ENCODE measurements around the gene TMEM80. TPM values are rescaled to one million over a fixed set of nuclear protein-coding genes. Genes with fewer than 3 reads are reported as not detected.

TMEM80 gene
- total RNA-seq, 1 experiment from 2014 or later = 10.8 TPM

DNA sequence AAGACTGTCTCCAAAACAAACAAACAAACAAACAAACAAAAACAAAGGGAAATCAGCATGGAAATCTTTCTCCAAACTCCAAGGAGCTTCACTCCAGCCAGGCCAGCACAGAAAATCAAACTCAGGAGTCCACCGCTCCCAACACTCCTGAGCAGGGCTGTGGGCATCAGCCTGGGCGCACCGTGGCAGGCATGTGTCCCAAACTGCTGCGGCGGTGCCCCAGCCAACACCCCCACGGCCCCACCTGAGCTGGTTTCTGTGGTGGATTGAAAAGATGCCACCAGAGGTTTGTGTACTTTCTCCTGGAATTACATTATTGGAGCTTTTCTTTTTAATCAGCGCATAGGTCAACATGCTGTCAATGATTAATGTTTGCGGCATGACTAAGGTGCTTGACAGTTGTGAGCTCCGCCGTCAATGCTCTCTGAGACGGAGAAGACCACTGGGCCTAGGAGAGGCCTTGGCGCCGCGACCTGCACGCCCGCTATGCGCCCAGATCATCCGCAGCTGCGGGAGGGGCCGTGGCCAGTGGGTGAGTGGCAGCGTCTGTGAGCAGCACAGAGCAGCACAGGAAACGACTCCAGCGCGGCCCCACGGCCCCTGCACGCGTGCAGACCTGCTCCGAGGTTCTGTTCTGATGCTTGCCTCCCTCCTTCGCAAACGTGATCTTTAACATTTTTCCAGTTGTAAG, 40.4 kb upstream of the TMEM80 start:
- H3K36me3 ChIP-seq (ENCODE audit: low read depth, low read length) = no peaks in the 10 kb centered on the region
- POLR2A ChIA-PET (ENCODE audit: unreplicated experiment) = no interaction called here
- no peaks in the 10 kb centered on the region for H3K27me3 ChIP-seq (ENCODE audit: low read length)
- H2AFZ ChIP-seq (ENCODE audit: low read length) = no peak overlapping the region
- no TSS peak for BruUV-seq (replicated peaks)
- no peak for TF ChIP-seq EZH2 (IDR thresholded peaks at IDR 0.05; ENCODE audit: low read length, unreplicated experiment)
- TF ChIP-seq EZH2phosphoT487 (IDR thresholded peaks at IDR 0.05; ENCODE audit: borderline replicate concordance, low read length) = no peak
- no peak for TF ChIP-seq CTCF (conservative IDR thresholded peaks at IDR 0.05; ENCODE audit: low read depth, low read length)
- no peak overlapping the region for H3K4me3 ChIP-seq (ENCODE audit: low read length)
- peak; percentile 42 for DNase-seq
- ATAC-seq = peak; percentile 91
- H3K9me2 ChIP-seq (replicated peaks; ENCODE audit: low read length) = no peaks in the 10 kb centered on the region
- no peak overlapping the region for H3K27ac ChIP-seq (ENCODE audit: low read length)
- H4K20me1 ChIP-seq (ENCODE audit: low read length) = no peaks in the 10 kb centered on the region
- CTCF ChIA-PET = no interaction called here
- H3K79me2 ChIP-seq (ENCODE audit: low read length) = no peaks in the 10 kb centered on the region
- H3K9ac ChIP-seq (ENCODE audit: low read length) = no peak overlapping the region
- H3K9me3 ChIP-seq (ENCODE audit: low read length) = no peaks in the 10 kb centered on the region
- no peaks in the 10 kb centered on the region for H3K4me1 ChIP-seq (ENCODE audit: insufficient read depth, low read length)
- intact Hi-C loops (cut with micrococcal nuclease) = no loop called here
- H3K4me2 ChIP-seq (ENCODE audit: low read length) = no peak overlapping the region
- no peaks in the 10 kb centered on the region for H3F3A ChIP-seq (ENCODE audit: low read length, unreplicated experiment)

GRCh38 chr11:656426-656825, 39.2 kb upstream of the TMEM80 start:
- ChIA-PET POLR2A (ENCODE audit: unreplicated experiment) (interaction anchor here (0.6 kb wide), 1 partner anchor 52 kb away, joined by 5 read pairs; no protein-coding TSS in a partner anchor), CTCF (no interaction called here)
- H3K27ac ChIP-seq (ENCODE audit: low read length) = no peak overlapping the region
- no peaks in the 10 kb centered on the region for H3K36me3 ChIP-seq (ENCODE audit: low read depth, low read length)
- H3K9me2 ChIP-seq (replicated peaks; ENCODE audit: low read length) = no peaks in the 10 kb centered on the region
- TF ChIP-seq EZH2phosphoT487 (IDR thresholded peaks at IDR 0.05; ENCODE audit: borderline replicate concordance, low read length) (no peak), EZH2 (IDR thresholded peaks at IDR 0.05; ENCODE audit: low read length, unreplicated experiment) (no peak), CTCF (conservative IDR thresholded peaks at IDR 0.05; ENCODE audit: low read depth, low read length) (no peak)
- no peaks in the 10 kb centered on the region for H3K27me3 ChIP-seq (ENCODE audit: low read length)
- no peaks in the 10 kb centered on the region for H4K20me1 ChIP-seq (ENCODE audit: low read length)
- DNase-seq (no peak), ATAC-seq (no peak)
- no peak overlapping the region for H3K4me2 ChIP-seq (ENCODE audit: low read length)
- no peaks in the 10 kb centered on the region for H3K79me2 ChIP-seq (ENCODE audit: low read length)
- H3K4me1 ChIP-seq (ENCODE audit: insufficient read depth, low read length) = no peaks in the 10 kb centered on the region
- no peak overlapping the region for H3K4me3 ChIP-seq (ENCODE audit: low read length)
- no peak overlapping the region for H3K9ac ChIP-seq (ENCODE audit: low read length)
- no peak overlapping the region for H2AFZ ChIP-seq (ENCODE audit: low read length)
- H3K9me3 ChIP-seq (ENCODE audit: low read length) = no peaks in the 10 kb centered on the region
- no TSS peak for BruUV-seq (replicated peaks)
- H3F3A ChIP-seq (ENCODE audit: low read length, unreplicated experiment) = no peaks in the 10 kb centered on the region
- intact Hi-C loops (cut with micrococcal nuclease) = no loop called here

- Histone ChIP-seq H3F3A (ENCODE audit: low read length, unreplicated experiment) (no peaks in the 10 kb centered on the region), H3K27ac (ENCODE audit: low read length) (no peak overlapping the region), H3K27me3 (ENCODE audit: low read length) (no peaks in the 10 kb centered on the region), H3K9me3 (ENCODE audit: low read length) (no peaks in the 10 kb centered on the region), H3K4me1 (ENCODE audit: insufficient read depth, low read length) (no peaks in the 10 kb centered on the region), H4K20me1 (ENCODE audit: low read length) (no peaks in the 10 kb centered on the region), H3K4me3 (ENCODE audit: low read length) (no peak overlapping the region), H3K36me3 (ENCODE audit: low read depth, low read length) (no peaks in the 10 kb centered on the region), H3K4me2 (ENCODE audit: low read length) (no peak overlapping the region), H3K79me2 (ENCODE audit: low read length) (no peaks in the 10 kb centered on the region), H3K9ac (ENCODE audit: low read length) (no peak overlapping the region), H3K9me2 (replicated peaks; ENCODE audit: low read length) (no peaks in the 10 kb centered on the region), H2AFZ (ENCODE audit: low read length) (no peak overlapping the region)
- POLR2A ChIA-PET (ENCODE audit: unreplicated experiment) = no interaction called here
- ATAC-seq (no peak), DNase-seq (no peak)
- intact Hi-C loops (cut with micrococcal nuclease) = no loop called here
- CTCF ChIA-PET = no interaction called here
- TF ChIP-seq EZH2phosphoT487 (IDR thresholded peaks at IDR 0.05; ENCODE audit: borderline replicate concordance, low read length) = no peak
- no peak for TF ChIP-seq CTCF (conservative IDR thresholded peaks at IDR 0.05; ENCODE audit: low read depth, low read length)
- no peak for TF ChIP-seq EZH2 (IDR thresholded peaks at IDR 0.05; ENCODE audit: low read length, unreplicated experiment)
- no TSS peak for BruUV-seq (replicated peaks)
Observed at GRCh38 chr11:656866-657265, 38.8 kb upstream of the TMEM80 start.

All from PC-3 (cell line).